B cell (primary cell): ENCODE measurements around the gene GGNBP2.

ENCODE experiments used
- CTCF ChIP-seq: fragments of 200-600 bp; IDR thresholded peaks from one replicate; pipeline ENCODE4 v1.8.0; 2022; ENCODE audit warnings: antibody characterized with exemption, mild to moderate bottlenecking
- EZH2 ChIP-seq: IDR thresholded peaks from 2 replicates; pipeline ENCODE4 v1.6.1; 2012; ENCODE audit warnings: borderline replicate concordance, low read depth, mild to moderate bottlenecking, moderate library complexity, low read length; ENCODE audit not compliant: insufficient read depth, poor library complexity, severe bottlenecking

GRCh38 chr17:36525888-36526287, 18.8 kb upstream of the GGNBP2 start:
- TF ChIP-seq CTCF: no peak
- no peak for TF ChIP-seq EZH2
